Amygdala (tissue), 56 donors: ENCODE data around the gene CD46.
"Not testable (repeated sequence)": the region's sequence is repeated elsewhere in the genome, so short reads cannot be mapped to it uniquely, and the experiment has no call there.

Source experiments
- DNase-seq, 56 donors: peaks; one replicate each; lab custom pipeline; 2025; lab: John Stamatoyannopoulos, UW

The CD46 gene

GRCh38 chr1:207750631-207751305 lies 1.1 kb upstream of the CD46 start:
- DNase-seq, result no peak

DNA sequence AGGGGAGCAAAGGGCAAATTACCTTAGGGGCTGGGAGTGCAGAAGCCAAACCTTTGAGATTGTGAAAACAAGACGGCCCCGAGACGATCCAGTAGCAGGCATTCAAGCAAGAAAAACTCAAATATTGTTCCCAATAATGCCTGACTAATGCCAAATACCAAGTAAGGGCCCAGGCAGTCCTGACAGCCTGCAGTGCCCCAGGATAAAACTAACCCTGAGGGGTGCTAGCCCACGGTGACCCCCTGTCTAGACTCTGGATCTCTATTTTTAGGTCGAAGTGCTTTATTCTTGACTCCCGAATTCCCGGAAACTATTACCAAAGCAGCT lies 428 bp upstream of the CD46 start:
- peak in 2 of 56 donors; percentile 22 to 33 for DNase-seq

DNA sequence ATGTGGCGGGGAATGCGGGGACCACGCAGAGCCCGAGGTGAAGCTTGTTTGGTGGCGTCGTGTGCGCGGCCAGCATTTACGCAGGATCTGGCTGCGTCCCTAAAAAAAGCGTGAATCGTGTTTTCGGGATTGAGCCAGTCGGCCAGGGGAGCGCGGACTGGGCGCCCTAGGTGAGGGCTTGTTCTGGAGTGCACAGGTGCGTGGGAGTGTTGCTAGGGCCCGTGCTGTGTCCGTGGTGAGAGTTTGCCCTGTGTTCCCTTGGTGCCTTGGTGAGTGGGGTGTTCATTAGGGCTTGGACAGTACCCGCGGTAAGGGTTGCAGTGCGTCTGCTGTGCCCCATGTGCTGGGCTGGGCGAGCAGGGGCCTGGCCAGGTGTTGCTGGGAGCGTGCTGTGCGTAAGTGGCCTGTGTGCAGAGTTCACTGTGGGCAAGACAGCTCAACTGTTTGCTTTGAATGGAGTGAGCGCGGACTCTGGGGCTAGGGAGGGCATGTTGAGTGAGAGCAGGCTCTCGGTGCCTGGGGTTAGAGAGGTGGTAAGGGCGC lies 673 bp downstream of the CD46 start:
- peak in 9 of 56 donors; percentile 7 to 45 (median 32) for DNase-seq

GRCh38 chr1:207753611-207754010 lies 1.8 kb downstream of the CD46 start:
- DNase-seq, result no peak

DNA sequence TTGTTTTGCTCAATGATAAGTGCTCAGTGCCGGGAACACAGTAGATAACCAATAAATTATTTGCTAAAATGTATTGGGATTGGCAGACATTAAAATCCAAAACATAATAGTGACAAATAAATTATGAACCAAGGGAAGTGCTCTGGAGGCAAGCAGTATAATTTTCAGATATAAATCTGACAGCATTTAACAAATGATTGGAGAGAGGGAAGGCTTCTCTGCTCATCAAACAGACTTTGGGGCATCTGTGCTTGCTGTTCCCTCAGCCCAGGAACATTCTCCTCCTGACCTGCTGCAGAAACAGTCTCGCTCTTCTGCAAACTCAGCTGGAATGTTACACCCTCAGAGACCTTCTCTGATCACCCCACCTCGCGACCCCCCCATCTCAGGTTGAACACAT lies 2.2 kb downstream of the CD46 start:
- no peak for DNase-seq

GRCh38 chr1:207754974-207755700 lies 3.3 kb downstream of the CD46 start:
- DNase-seq, result no peak

GRCh38 chr1:207755846-207756693 lies 4.2 kb downstream of the CD46 start:
- DNase-seq, result no peak

- DNase-seq, result no peak
Observed at GRCh38 chr1:207762622-207763021, 10.8 kb downstream of the CD46 start.

GRCh38 chr1:207763091-207763490 lies 11.2 kb downstream of the CD46 start:
- DNase-seq, result no peak

GRCh38 chr1:207763972-207764371 lies 12.1 kb downstream of the CD46 start:
- no peak for DNase-seq

DNA sequence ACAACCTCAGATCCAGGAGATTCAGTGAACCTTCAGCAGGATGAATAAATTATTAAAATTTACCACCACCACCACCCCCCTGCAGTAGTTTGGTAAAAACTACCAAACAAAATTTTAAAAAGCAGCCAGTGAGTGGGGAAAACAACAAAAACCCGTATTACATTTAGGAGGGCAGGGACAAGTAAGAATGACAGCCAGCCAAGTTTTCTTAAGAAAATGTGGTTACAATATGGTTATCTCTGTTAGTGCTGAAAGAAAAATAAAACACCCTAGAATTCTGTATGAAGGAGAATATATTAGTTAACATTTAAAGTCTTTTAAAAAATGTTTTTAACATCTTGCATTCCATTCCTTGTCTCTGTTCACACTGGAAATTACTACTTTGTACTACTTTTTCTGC lies 14.7 kb downstream of the CD46 start:
- DNase-seq, result no peak

DNA sequence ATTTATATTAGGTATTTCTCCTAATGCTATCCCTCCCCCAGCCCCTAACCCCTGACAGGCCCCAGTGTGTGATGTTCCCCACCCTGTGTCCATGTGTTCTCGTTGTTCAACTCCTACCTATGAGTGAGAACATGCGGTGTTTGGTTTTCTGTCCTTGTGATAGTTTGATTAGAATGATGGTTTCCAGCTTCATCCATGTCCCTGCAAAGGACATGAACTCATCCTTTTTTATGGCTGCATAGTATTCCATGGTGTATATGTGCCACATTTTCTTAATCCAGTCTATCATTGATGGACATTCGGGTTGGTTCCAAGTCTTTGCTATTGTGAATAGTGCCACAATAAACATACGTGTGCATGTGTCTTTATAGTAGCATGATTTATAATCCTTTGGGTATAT lies 18.7 kb downstream of the CD46 start:
- DNase-seq, result not testable (repeated sequence)

- DNase-seq, result not testable (repeated sequence)
Observed at GRCh38 chr1:207776045-207776444, 24.2 kb downstream of the CD46 start.

GRCh38 chr1:207777412-207777811 lies 25.6 kb downstream of the CD46 start:
- DNase-seq, result not testable (repeated sequence)

GRCh38 chr1:207779008-207779407 lies 27.2 kb downstream of the CD46 start:
- DNase-seq, result no peak

GRCh38 chr1:207781312-207781711 lies 29.5 kb downstream of the CD46 start:
- DNase-seq, result no peak

- no peak for DNase-seq
Observed at GRCh38 chr1:207787776-207788175, 35.9 kb downstream of the CD46 start.

GRCh38 chr1:207789386-207789785 lies 37.5 kb downstream of the CD46 start:
- no peak for DNase-seq

- no peak for DNase-seq
Observed at GRCh38 chr1:207789792-207790787, 38.2 kb downstream of the CD46 start.

DNA sequence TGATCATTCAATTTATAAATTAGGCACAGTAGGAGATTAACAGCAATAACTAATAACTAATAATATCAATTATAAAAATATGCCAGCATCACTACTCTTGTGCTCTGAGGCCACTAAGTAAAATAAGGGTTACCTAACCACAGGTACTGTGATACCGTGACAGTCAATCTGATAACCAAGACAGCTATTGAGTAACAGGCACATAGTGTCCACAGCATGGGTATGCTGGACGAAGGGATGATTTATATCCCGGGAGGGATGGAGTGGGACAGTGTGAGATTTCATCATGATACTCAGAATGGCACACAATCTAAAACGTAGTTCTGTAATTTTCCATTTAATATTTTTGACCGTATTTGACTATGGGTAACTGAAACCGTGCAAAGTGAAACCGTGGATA lies 39.4 kb downstream of the CD46 start:
- DNase-seq, result no peak
